H1 (cell line): Measurements from ENCODE around the gene NR1H2. TPM values are rescaled to one million over a fixed set of nuclear protein-coding genes. Genes with fewer than 3 reads are reported as not detected.

Experiments
- CTCF ChIA-PET: fragments of 300-600 bp; sonication (Branson Sonifier 250); formaldehyde crosslinking; loops from one replicate; lab custom pipeline; 2021; ENCODE audit not compliant: partially characterized antibody; lab: Charles Lee
- POLR2A ChIA-PET: fragments of 300-600 bp; sonication (Branson Sonifier 250); formaldehyde crosslinking; loops from one replicate; lab custom pipeline; 2021; ENCODE audit warnings: inconsistent platforms; ENCODE audit not compliant: partially characterized antibody; lab: Charles Lee
- DNase-seq, 2 experiments: peaks; one replicate each; pipeline versions ENCODE4 v3.0.0 to v3.0.0-alpha.2; 2010 to 2022; ENCODE audit warnings: low spot score in 2 of 2, low read depth in 1 of 2, mixed read lengths in 1 of 2
- FAIRE-seq: peaks from 2 replicates; lab custom pipeline; 2011; peaks lifted over from hg19 to GRCh38; lab: Jason Lieb, UNC
- H2AFZ ChIP-seq: 2 replicates; pipeline ENCODE4 v1.8.1; 2012; ENCODE audit warnings: low read length, inconsistent platforms
- H2AK5ac ChIP-seq: 2 replicates; pipeline ENCODE4 v1.6.1; 2013; ENCODE audit warnings: low read depth, low read length
- H2BK120ac ChIP-seq: replicated peaks from 2 replicates; pipeline ENCODE3; 2013; ENCODE audit warnings: low read depth, low read length, inconsistent platforms
- H2BK12ac ChIP-seq: 2 replicates; pipeline ENCODE4 v1.6.1; 2013; ENCODE audit warnings: low read depth, low read length
- H2BK15ac ChIP-seq: 2 replicates; pipeline ENCODE4 v1.6.1; 2013; ENCODE audit warnings: low read length
- H2BK20ac ChIP-seq: 2 replicates; pipeline ENCODE4 v1.6.1; 2013; ENCODE audit warnings: low read length
- H2BK5ac ChIP-seq: 2 replicates; pipeline ENCODE4 v1.6.1; 2013; ENCODE audit warnings: low read depth, low read length
- H3K14ac ChIP-seq: 2 replicates; pipeline ENCODE4 v1.6.1; 2013; ENCODE audit warnings: inconsistent platforms; ENCODE audit not compliant: insufficient read length
- H3K18ac ChIP-seq: 2 replicates; pipeline ENCODE4 v1.6.1; 2013; ENCODE audit warnings: low read length; ENCODE audit errors: extremely low read depth
- H3K23ac ChIP-seq: 2 replicates; pipeline ENCODE4 v1.6.1; 2013; ENCODE audit warnings: inconsistent platforms; ENCODE audit not compliant: insufficient read length
- H3K23me2 ChIP-seq: 2 replicates; pipeline ENCODE4 v1.6.1; 2013; ENCODE audit warnings: low read depth, low read length
- H3K27ac ChIP-seq: 2 replicates; pipeline ENCODE4 v1.6.1; 2011; ENCODE audit warnings: low read depth, low read length, inconsistent platforms
- H3K27me3 ChIP-seq, 4 experiments: replicated peaks in 1 of 4; 1 replicate in 1 of 4; 2 replicates in 3 of 4; pipeline versions ENCODE4 v1.6.1 to v1.8.1; 2011 to 2013; ENCODE audit warnings: low read length in 3 of 4, mild to moderate bottlenecking in 3 of 4, inconsistent platforms in 2 of 4, mixed read lengths in 2 of 4, moderate library complexity in 1 of 4; ENCODE audit not compliant: control insufficient read depth in 3 of 4, insufficient read depth in 3 of 4; ENCODE audit errors: extremely low read depth in 1 of 4
- H3K36me3 ChIP-seq, 4 experiments: 2 replicates each; pipeline versions ENCODE4 v1.6.1 to v1.8.1; 2011 to 2013; ENCODE audit warnings: mild to moderate bottlenecking in 4 of 4, low read length in 3 of 4, moderate library complexity in 2 of 4, control low read depth in 1 of 4, inconsistent platforms in 1 of 4; ENCODE audit not compliant: insufficient read depth in 4 of 4, control insufficient read depth in 2 of 4
- H3K4ac ChIP-seq: replicated peaks from 2 replicates; pipeline ENCODE3; 2013; ENCODE audit warnings: low read length, low read depth, mixed read lengths, inconsistent platforms; ENCODE audit not compliant: insufficient read length
- H3K4me1 ChIP-seq, 4 experiments: replicated peaks in 1 of 4; 1 replicate in 1 of 4; 2 replicates in 3 of 4; pipeline versions ENCODE4 v1.6.1 to v1.8.1; 2011 to 2013; ENCODE audit warnings: low read length in 3 of 4, inconsistent platforms in 2 of 4, mixed read lengths in 1 of 4; ENCODE audit not compliant: insufficient read depth in 4 of 4, control insufficient read depth in 3 of 4
- H3K4me2 ChIP-seq, 2 experiments: 2 replicates each; pipeline versions ENCODE4 v1.6.1 to v1.8.1; 2011 to 2013; ENCODE audit warnings: low read depth in 2 of 2, low read length in 2 of 2, control low read depth in 1 of 2, inconsistent platforms in 1 of 2, mild to moderate bottlenecking in 1 of 2; ENCODE audit not compliant: insufficient read depth in 1 of 2
- H3K4me3 ChIP-seq, 4 experiments: fragments of 200-600, 300-600 bp in 1 of 4; sonication (generic), shearing (Covaris generic), sonication (Bioruptor Twin) in 1 of 4; 2 replicates each; pipeline versions ENCODE4 v1.5.1 to v1.8.1; 2011 to 2016; ENCODE audit warnings: low read length in 4 of 4, low read depth in 3 of 4, control low read depth in 2 of 4, inconsistent platforms in 2 of 4, mild to moderate bottlenecking in 2 of 4, mixed read lengths in 1 of 4, moderate library complexity in 1 of 4; ENCODE audit not compliant: insufficient read depth in 2 of 4; ENCODE audit errors: extremely low read depth in 1 of 4
- H3K56ac ChIP-seq: replicated peaks from 2 replicates; pipeline ENCODE3; 2013; ENCODE audit warnings: low read depth, mild to moderate bottlenecking, mixed read lengths, low read length, inconsistent platforms; ENCODE audit not compliant: insufficient read length
- H3K79me1 ChIP-seq: 2 replicates; pipeline ENCODE4 v1.6.1; 2013; ENCODE audit warnings: low read depth, low read length, control low read depth
- H3K79me2 ChIP-seq, 2 experiments: 2 replicates each; pipeline versions ENCODE4 v1.6.1 to v1.8.1; 2012 to 2013; ENCODE audit warnings: low read length in 2 of 2, mild to moderate bottlenecking in 2 of 2, inconsistent platforms in 1 of 2; ENCODE audit not compliant: insufficient read depth in 2 of 2, control insufficient read depth in 1 of 2
- H3K9ac ChIP-seq, 4 experiments: replicated peaks in 1 of 4; 1 replicate in 1 of 4; 2 replicates in 3 of 4; pipeline versions ENCODE4 v1.6.1 to v1.8.1; 2011 to 2013; ENCODE audit warnings: low read depth in 3 of 4, low read length in 3 of 4, control low read depth in 2 of 4, mild to moderate bottlenecking in 2 of 4, moderate library complexity in 2 of 4, inconsistent platforms in 1 of 4; ENCODE audit errors: extremely low read depth in 1 of 4
- H3K9me3 ChIP-seq, 2 experiments: 2 replicates each; pipeline versions ENCODE4 v1.6.1 to v1.8.1; 2012 to 2013; ENCODE audit warnings: mild to moderate bottlenecking in 2 of 2, moderate library complexity in 2 of 2, control low read depth in 1 of 2, inconsistent platforms in 1 of 2, low read depth in 1 of 2, low read length in 1 of 2, mixed read lengths in 1 of 2; ENCODE audit not compliant: insufficient read depth in 2 of 2
- H4K20me1 ChIP-seq, 2 experiments: replicated peaks in 1 of 2; 2 replicates each; pipeline versions ENCODE3 to v1.8.1; 2011 to 2013; ENCODE audit warnings: inconsistent platforms in 2 of 2, low read length in 2 of 2, mild to moderate bottlenecking in 1 of 2; ENCODE audit not compliant: insufficient read depth in 2 of 2, control insufficient read depth in 1 of 2
- H4K5ac ChIP-seq: 2 replicates; pipeline ENCODE4 v1.6.1; 2013; ENCODE audit warnings: low read length, low read depth, mixed read lengths, inconsistent platforms; ENCODE audit not compliant: insufficient read length
- H4K8ac ChIP-seq: 2 replicates; pipeline ENCODE4 v1.8.0; 2013; ENCODE audit warnings: mild to moderate bottlenecking, moderate library complexity, low read length, inconsistent platforms; ENCODE audit not compliant: insufficient read depth; ENCODE audit errors: extremely low read depth
- H4K91ac ChIP-seq: replicated peaks from 2 replicates; pipeline ENCODE3; 2013; ENCODE audit warnings: low read length, mixed read lengths, inconsistent platforms; ENCODE audit not compliant: insufficient read length
- ASH2L ChIP-seq: fragments of 200-600, 300-600 bp; sonication (generic); IDR thresholded peaks from one replicate; pipeline ENCODE4 v1.7.1; 2017; ENCODE audit warnings: low read length
- CBX8 ChIP-seq: fragments of 300-800, 300-1000 bp; sonication (generic); IDR thresholded peaks from 2 replicates; pipeline ENCODE4 v1.7.1; 2016; ENCODE audit warnings: low read depth, low read length, borderline replicate concordance
- POU5F1 ChIP-seq: IDR thresholded peaks from 2 replicates; pipeline ENCODE4 v1.6.1; 2011; ENCODE audit warnings: low read depth, mild to moderate bottlenecking, low read length, moderate library complexity
- TEAD4 ChIP-seq: IDR thresholded peaks from 2 replicates; pipeline ENCODE4 v1.6.1; 2012; ENCODE audit warnings: low read depth, low read length, inconsistent platforms, mixed read lengths
- WGBS, 2 experiments: shearing (Covaris generic) in 1 of 2; methylation state at CpG; one replicate each; pipeline versions ENCODE4 v1.1.6 to v1.1.7; 2013 to 2015; ENCODE audit warnings: low lambda C conversion rate in 2 of 2, mixed read lengths in 2 of 2, inconsistent platforms in 1 of 2, low coverage in 1 of 2, missing lambda C conversion rate in 1 of 2; ENCODE audit not compliant: insufficient replicate concordance in 2 of 2, insufficient coverage in 1 of 2, insufficient read length in 1 of 2; ENCODE audit errors: extremely low coverage in 1 of 2, missing lambda C conversion rate in 1 of 2; 5-methylcytosine and 5-hydroxymethylcytosine counted together
- polyA plus RNA-seq, 7 experiments: library from polyadenylated mRNA; depleted of rRNA in 3 of 7; stranded (reverse) in 5 of 7; unstranded in 2 of 7; fragments of >200 nt in 5 of 7; fragments of 200-250 nt in 2 of 7; gene quantifications; 1 replicate in 5 of 7; 2 replicates in 1 of 7; 4 replicates in 1 of 7; pipeline versions ENCODE4 v1.2.1 to v1.2.3, GENCODE V29; 2011 to 2013; ENCODE audit warnings: missing spikeins in 2 of 7, mixed read lengths in 2 of 7
- total RNA-seq: library from RNA; stranded (reverse); fragmentation: NEBNext Ultra II Directional; extraction: Animal tissue kit (Norgen Biotek cat#: 25700); gene quantifications from 2 replicates; pipeline ENCODE4 v1.2.1, GENCODE V29; 2021

NR1H2 gene
- total and polyA plus RNA-seq, 2 of the 8 experiments (the other 6 are each of a cell fraction or from before 2014, with no cell fraction given): 40.3 to 47.5 TPM

DNA sequence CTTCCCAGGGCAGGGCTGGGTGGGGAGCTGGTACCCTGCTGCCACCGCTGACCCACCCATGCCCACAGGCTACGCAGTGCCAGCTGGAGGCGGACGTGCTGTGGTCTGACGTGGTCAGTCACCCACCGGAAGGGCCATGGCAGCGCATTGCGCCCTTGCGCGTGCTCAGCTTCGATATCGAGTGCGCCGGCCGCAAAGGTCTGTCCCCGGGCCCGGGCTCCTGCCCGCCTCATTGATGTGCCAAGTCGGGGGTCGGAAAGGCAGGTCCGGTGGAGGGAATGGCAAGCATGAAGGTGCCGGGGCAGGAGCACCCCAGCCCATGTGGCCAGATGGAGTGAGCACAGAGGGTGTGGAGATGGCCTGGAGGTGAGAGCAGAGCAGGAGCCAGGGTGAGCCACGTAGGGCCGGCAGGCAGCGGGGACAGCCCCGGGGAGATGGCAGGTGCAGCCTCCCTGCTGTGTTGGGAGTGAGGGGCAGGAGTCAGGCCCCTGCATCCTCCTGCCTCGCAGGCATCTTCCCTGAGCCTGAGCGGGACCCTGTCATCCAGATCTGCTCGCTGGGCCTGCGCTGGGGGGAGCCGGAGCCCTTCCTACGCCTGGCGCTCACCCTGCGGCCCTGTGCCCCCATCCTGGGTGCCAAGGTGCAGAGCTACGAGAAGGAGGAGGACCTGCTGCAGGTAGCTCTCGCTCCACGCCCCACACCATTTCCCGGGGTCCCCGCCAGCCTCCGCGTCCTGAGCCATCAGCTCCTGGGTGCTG, 26.5 kb downstream of the NR1H2 start:
- H3K9me3 ChIP-seq: no peaks in the 10 kb centered on the region
- no peak overlapping the region for H3K4ac ChIP-seq
- H4K20me1 ChIP-seq: peaks cover 1 to 3% of the 10 kb centered on the region in 2 experiments
- H3K4me1 ChIP-seq: no peaks in the 10 kb centered on the region
- no peak overlapping the region for H3K56ac ChIP-seq
- H3K23me2 ChIP-seq: no peaks in the 10 kb centered on the region
- H3K23ac ChIP-seq: no peak overlapping the region
- H2AFZ ChIP-seq: no peak overlapping the region
- no peaks in the 10 kb centered on the region for H3K27me3 ChIP-seq
- no peak overlapping the region for H3K9ac ChIP-seq
- no peak overlapping the region for H4K91ac ChIP-seq
- H2AK5ac ChIP-seq: no peak overlapping the region
- ChIA-PET POLR2A (interaction anchor here (0.8 to 2.3 kb wide), 3 partner anchors 17 to 25 kb away, joined by 3 to 15 read pairs (median 3); partner anchors contain the start of gene POLD1), CTCF (interaction anchor here (0.5 to 1.3 kb wide), 5 partner anchors 16 to 272 kb away, joined by 3 to 6 read pairs (median 4); no protein-coding TSS in a partner anchor)
- H3K4me2 ChIP-seq: no peak overlapping the region
- 0 out of 2 replicates have a peak overlapping the region, but pooled peaks have one; percentile 16 for H2BK5ac ChIP-seq
- no peak overlapping the region for H3K18ac ChIP-seq
- TF ChIP-seq TEAD4 (no peak), CBX8 (no peak), POU5F1 (no peak), ASH2L (no peak)
- H3K36me3 ChIP-seq: peaks cover 6 to 46% (median 29%) of the 10 kb centered on the region in 4 experiments
- FAIRE-seq (no peak), DNase-seq (no peak)
- no peak overlapping the region for H3K14ac ChIP-seq
- no peak overlapping the region for H3K27ac ChIP-seq
- H2BK20ac ChIP-seq: no peak overlapping the region
- peaks cover 0 to 3% of the 10 kb centered on the region in 2 experiments; a peak in 1 of 4 replicates for H3K79me2 ChIP-seq
- 94% methylated on average over 30 of the region's 41 CpGs; no CpG with 5 or more reads in 1 of the 2 experiments for WGBS, 2 experiments
- no peak overlapping the region for H2BK15ac ChIP-seq
- no peak overlapping the region; the same call in 1 of the 2 replicates for H4K8ac ChIP-seq
- peaks cover 3% of the 10 kb centered on the region; the same call in 1 of the 2 replicates for H3K79me1 ChIP-seq
- no peak overlapping the region for H2BK120ac ChIP-seq
- H4K5ac ChIP-seq: no peak overlapping the region
- no peak overlapping the region for H2BK12ac ChIP-seq
- H3K4me3 ChIP-seq: no peak overlapping the region
